Lung (tissue), 12 donors: ENCODE results near the gene ZC3H13. TPM values are rescaled to one million over a fixed set of nuclear protein-coding genes. Genes with fewer than 3 reads are reported as not detected.
A peak's percentile ranks its signal among the peaks of the same experiment; 100 is the strongest.
"Not testable (repeated sequence)": the region's sequence is repeated elsewhere in the genome, so short reads cannot be mapped to it uniquely, and the experiment has no call there.

Experiments used
- ATAC-seq: fragments of 200-7000 bp; cut with Tn5 transposase; one replicate; pipeline ENCODE4 v1.9.1; 2020; ENCODE audit warnings: moderate number of reproducible peaks; ENCODE audit not compliant: insufficient read depth, low FRiP score
- DNase-seq, 3 donors: peaks; one replicate each; pipeline ENCODE4 v3.0.0-alpha.2; 2013 to 2017
- H3K27ac ChIP-seq, 2 donors: one replicate each; pipeline ENCODE4 v1.5.1; 2013; ENCODE audit warnings: mild to moderate bottlenecking in 2 of 2, moderate library complexity in 2 of 2, control low read depth in 1 of 2, inconsistent platforms in 1 of 2, low read depth in 1 of 2, low read length in 1 of 2
- H3K27me3 ChIP-seq, 3 donors: one replicate each; pipeline ENCODE4 v1.5.1; 2013; ENCODE audit warnings: low read length in 2 of 3; ENCODE audit not compliant: control insufficient read depth in 3 of 3, insufficient read depth in 3 of 3
- H3K36me3 ChIP-seq, 4 donors: one replicate each; pipeline ENCODE4 v1.5.1; 2013; ENCODE audit warnings: low read length in 4 of 4, mild to moderate bottlenecking in 1 of 4, moderate library complexity in 1 of 4; ENCODE audit not compliant: control insufficient read depth in 4 of 4, insufficient read depth in 4 of 4
- H3K4me1 ChIP-seq, 5 donors: one replicate each; pipeline ENCODE4 v1.5.1; 2013; ENCODE audit warnings: low read length in 5 of 5, mild to moderate bottlenecking in 2 of 5, moderate library complexity in 1 of 5; ENCODE audit not compliant: control insufficient read depth in 5 of 5, insufficient read depth in 5 of 5
- H3K4me3 ChIP-seq: one replicate; pipeline ENCODE4 v1.5.1; 2013; ENCODE audit warnings: mild to moderate bottlenecking, control low read depth, moderate library complexity
- H3K9ac ChIP-seq, 2 donors: one replicate each; pipeline ENCODE4 v1.5.1; 2013; ENCODE audit warnings: low read length in 2 of 2, control low read depth in 1 of 2; ENCODE audit not compliant: insufficient read depth in 1 of 2
- H3K9me3 ChIP-seq, 4 donors: one replicate each; pipeline ENCODE4 v1.5.1; 2013; ENCODE audit warnings: low read length in 3 of 4, mild to moderate bottlenecking in 1 of 4, moderate library complexity in 1 of 4; ENCODE audit not compliant: control insufficient read depth in 4 of 4, insufficient read depth in 3 of 4
- WGBS, 2 donors: extraction: QIAGEN DNeasy Blood & Tissue Kit; methylation state at CpG; one replicate each; pipeline ENCODE4 v1.1.7; 2013; 5-methylcytosine and 5-hydroxymethylcytosine counted together
- polyA plus RNA-seq, 2 donors: library from polyadenylated mRNA; stranded (reverse); fragments of 200-250 nt; gene quantifications; one replicate each; pipeline ENCODE4 v1.2.1, GENCODE V29; 2013
- total RNA-seq, 2 donors: library from RNA; depleted of rRNA in 1 of 2; stranded (reverse); fragments of >200 nt in 1 of 2; gene quantifications; one replicate each; pipeline ENCODE4 v1.2.1, GENCODE V29; 2014 to 2021
- TF ChIP-seq, protein P1 (sequence below): IDR thresholded peaks from 2 replicates; pipeline ENCODE4 v1.5.1; 2012; ENCODE audit warnings: mild to moderate bottlenecking; ENCODE audit errors: control extremely low read depth, extremely low read depth
- donor health status: control.
- donor health status: control.
- donor health status: Bipolar disorder and iron deficiency.
- donor health status: healthy.
- donor health status: DM: yes; HTN: yes; CAD: no.

Gene ZC3H13
- total and polyA plus RNA-seq, 4 donors, result 12.6 to 54.3 (median 27.3) TPM

DNA sequence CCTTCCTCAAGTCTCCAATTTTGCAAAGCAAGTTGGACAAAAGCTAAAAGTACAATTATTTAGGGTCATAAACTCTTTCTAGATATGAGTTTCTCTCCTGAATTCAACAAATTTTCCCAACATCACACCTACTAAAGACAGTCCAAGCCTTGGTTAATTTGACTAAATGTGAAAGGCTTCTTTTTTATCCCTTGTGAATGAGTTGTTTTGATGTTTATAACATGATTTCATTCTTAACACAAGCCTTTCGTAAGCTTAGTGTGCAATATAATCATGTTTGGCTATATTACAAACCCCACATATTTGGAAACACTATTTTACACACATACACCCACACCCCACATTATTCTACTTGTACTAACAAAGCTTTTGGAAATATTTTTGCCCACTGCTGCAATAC is 57.3 kb downstream of the ZC3H13 start:
- Histone ChIP-seq H3K4me1 (peaks cover 0 to 13% (median 0%) of the 10 kb centered on the region in 5 donors), H3K9me3 (peaks cover 0 to 2% (median 0%) of the 10 kb centered on the region in 4 donors), H3K27ac (no peak overlapping the region), H3K36me3 (peaks cover 13 to 20% (median 15%) of the 10 kb centered on the region in 4 donors), H3K9ac (no peak overlapping the region), H3K4me3 (no peak overlapping the region), H3K27me3 (no peaks in the 10 kb centered on the region)
- no peak for DNase-seq
- WGBS, 2 donors, result 84 to 96% methylated on average over 1 of the region's 1 CpG
- no peak for ATAC-seq
- TF ChIP-seq, protein P1, sequence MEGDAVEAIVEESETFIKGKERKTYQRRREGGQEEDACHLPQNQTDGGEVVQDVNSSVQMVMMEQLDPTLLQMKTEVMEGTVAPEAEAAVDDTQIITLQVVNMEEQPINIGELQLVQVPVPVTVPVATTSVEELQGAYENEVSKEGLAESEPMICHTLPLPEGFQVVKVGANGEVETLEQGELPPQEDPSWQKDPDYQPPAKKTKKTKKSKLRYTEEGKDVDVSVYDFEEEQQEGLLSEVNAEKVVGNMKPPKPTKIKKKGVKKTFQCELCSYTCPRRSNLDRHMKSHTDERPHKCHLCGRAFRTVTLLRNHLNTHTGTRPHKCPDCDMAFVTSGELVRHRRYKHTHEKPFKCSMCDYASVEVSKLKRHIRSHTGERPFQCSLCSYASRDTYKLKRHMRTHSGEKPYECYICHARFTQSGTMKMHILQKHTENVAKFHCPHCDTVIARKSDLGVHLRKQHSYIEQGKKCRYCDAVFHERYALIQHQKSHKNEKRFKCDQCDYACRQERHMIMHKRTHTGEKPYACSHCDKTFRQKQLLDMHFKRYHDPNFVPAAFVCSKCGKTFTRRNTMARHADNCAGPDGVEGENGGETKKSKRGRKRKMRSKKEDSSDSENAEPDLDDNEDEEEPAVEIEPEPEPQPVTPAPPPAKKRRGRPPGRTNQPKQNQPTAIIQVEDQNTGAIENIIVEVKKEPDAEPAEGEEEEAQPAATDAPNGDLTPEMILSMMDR, result no peak

DNA sequence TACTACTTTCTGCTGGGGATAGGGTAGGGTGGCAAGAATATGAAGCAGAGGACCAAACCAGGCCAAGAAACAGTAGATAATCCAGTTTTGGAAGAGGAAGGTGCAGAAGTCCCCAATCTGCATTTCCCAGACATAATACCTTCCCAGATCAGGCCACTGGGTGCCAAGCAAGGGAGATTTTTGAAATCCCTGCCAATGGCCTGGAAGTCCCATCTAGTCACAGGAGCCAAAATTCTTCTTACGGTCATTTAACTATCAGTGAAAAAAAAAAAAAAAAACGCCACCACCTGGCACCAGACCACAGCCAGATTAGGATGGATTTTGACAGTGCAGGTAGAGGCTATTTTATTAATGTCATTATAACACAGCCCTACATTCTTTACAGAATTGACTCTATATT is 57.8 kb downstream of the ZC3H13 start:
- Histone ChIP-seq H3K4me1 (peaks cover 0 to 13% (median 0%) of the 10 kb centered on the region in 5 donors), H3K36me3 (peaks cover 8 to 15% (median 10%) of the 10 kb centered on the region in 4 donors), H3K27me3 (no peaks in the 10 kb centered on the region), H3K9ac (no peak overlapping the region), H3K27ac (no peak overlapping the region), H3K9me3 (peaks cover 0 to 2% (median 0%) of the 10 kb centered on the region in 4 donors), H3K4me3 (no peak overlapping the region)
- ATAC-seq, result no peak
- TF ChIP-seq, protein P1, result no peak
- DNase-seq, result no peak
- 89 to 95% methylated on average over 2 of the region's 2 CpGs for WGBS, 2 donors

DNA sequence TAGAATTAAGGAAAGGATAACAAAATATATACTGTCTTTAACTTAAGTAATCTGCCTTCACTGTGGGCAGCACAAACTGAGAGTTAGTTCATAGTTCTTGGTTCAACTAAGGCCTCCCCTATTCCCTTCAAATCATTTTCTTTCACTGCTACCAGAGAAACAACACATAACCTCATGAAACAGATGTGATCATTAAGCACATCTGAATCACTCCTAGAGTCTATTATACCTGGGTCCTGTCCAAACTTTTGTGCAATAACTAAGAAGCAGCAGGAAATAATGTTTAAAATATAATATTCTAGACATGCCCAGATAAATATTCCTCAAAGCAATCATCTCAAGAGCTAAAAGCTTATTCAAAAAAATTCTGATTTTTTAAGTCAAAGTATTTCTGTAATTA is 62.9 kb downstream of the ZC3H13 start:
- Histone ChIP-seq H3K9me3 (no peaks in the 10 kb centered on the region), H3K27me3 (no peaks in the 10 kb centered on the region), H3K36me3 (peaks cover 13 to 32% (median 28%) of the 10 kb centered on the region in 4 donors), H3K4me3 (no peak overlapping the region), H3K27ac (no peak overlapping the region), H3K4me1 (peaks cover 0 to 6% (median 0%) of the 10 kb centered on the region in 5 donors), H3K9ac (no peak overlapping the region)
- ATAC-seq (no peak), DNase-seq (peak in 1 of 3 donors; percentile 42)
- TF ChIP-seq, protein P1, result no peak

DNA sequence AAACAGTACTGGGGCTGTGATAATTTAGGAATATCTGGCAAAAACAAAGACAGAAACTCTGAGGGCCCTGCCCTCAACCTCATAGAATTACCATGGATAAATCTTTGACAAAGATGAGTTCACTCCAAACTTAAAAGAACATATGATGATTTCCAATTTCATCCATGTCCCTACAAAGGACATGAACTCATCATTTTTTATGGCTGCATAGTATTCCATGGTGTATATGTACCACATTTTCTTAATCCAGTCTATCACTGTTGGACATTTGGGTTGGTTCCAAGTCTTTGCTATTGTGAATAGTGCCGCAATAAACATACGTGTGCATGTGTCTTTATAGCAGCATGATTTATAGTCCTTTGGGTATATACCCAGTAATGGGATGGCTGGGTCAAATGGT is 71.4 kb downstream of the ZC3H13 start:
- H3K27ac ChIP-seq, H3K4me3 ChIP-seq, DNase-seq, H3K4me1 ChIP-seq, H3K9ac ChIP-seq, H3K27me3 ChIP-seq, H3K9me3 ChIP-seq, ATAC-seq: not testable (repeated sequence)
- no CpG with 5 or more reads among the region's 2 CpGs for WGBS, 2 donors
- peaks cover 4 to 36% (median 17%) of the 10 kb centered on the region in 4 donors for H3K36me3 ChIP-seq
